ENCODE results near the gene KRTAP20-1. TPM values are rescaled to one million over a fixed set of nuclear protein-coding genes. Genes with fewer than 3 reads are reported as not detected.

The KRTAP20-1 gene
- total RNA-seq, 1 experiment from 2014 or later, result not detected

- H3K79me2 ChIP-seq (ENCODE audit: insufficient read depth, low read length), result no peaks in the 10 kb centered on the region
- DNase-seq (ENCODE audit: low read depth, low spot score) (no peak), ATAC-seq (no peak)
- intact Hi-C loops (cut with micrococcal nuclease), result no loop called here
- H3K27me3 ChIP-seq (ENCODE audit: insufficient read depth, low read length), result no peaks in the 10 kb centered on the region
- H3K9ac ChIP-seq (ENCODE audit: low read length), result no peak overlapping the region
- H3K27ac ChIP-seq (ENCODE audit: low read depth, low read length), result no peak overlapping the region
- no peak for TF ChIP-seq ZBTB33 (IDR thresholded peaks at IDR 0.05; ENCODE audit: extremely low read depth, insufficient replicate concordance, low read length)
- TF ChIP-seq, protein P1, sequence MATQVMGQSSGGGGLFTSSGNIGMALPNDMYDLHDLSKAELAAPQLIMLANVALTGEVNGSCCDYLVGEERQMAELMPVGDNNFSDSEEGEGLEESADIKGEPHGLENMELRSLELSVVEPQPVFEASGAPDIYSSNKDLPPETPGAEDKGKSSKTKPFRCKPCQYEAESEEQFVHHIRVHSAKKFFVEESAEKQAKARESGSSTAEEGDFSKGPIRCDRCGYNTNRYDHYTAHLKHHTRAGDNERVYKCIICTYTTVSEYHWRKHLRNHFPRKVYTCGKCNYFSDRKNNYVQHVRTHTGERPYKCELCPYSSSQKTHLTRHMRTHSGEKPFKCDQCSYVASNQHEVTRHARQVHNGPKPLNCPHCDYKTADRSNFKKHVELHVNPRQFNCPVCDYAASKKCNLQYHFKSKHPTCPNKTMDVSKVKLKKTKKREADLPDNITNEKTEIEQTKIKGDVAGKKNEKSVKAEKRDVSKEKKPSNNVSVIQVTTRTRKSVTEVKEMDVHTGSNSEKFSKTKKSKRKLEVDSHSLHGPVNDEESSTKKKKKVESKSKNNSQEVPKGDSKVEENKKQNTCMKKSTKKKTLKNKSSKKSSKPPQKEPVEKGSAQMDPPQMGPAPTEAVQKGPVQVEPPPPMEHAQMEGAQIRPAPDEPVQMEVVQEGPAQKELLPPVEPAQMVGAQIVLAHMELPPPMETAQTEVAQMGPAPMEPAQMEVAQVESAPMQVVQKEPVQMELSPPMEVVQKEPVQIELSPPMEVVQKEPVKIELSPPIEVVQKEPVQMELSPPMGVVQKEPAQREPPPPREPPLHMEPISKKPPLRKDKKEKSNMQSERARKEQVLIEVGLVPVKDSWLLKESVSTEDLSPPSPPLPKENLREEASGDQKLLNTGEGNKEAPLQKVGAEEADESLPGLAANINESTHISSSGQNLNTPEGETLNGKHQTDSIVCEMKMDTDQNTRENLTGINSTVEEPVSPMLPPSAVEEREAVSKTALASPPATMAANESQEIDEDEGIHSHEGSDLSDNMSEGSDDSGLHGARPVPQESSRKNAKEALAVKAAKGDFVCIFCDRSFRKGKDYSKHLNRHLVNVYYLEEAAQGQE (IDR thresholded peaks at IDR 0.05; ENCODE audit: low read depth), result no peak
- TF ChIP-seq EZH2 (IDR thresholded peaks at IDR 0.05), result no peak
- no peak for TF ChIP-seq JUND (IDR thresholded peaks at IDR 0.05)
- TF ChIP-seq CEBPB (IDR thresholded peaks at IDR 0.05; ENCODE audit: low read depth), result no peak
- no peak for TF ChIP-seq CTCF (IDR thresholded peaks at IDR 0.05 in 2 of 3, conservative IDR thresholded peaks at IDR 0.05 in 1 of 3; ENCODE audit: borderline replicate concordance in 1 of 3, insufficient read depth in 1 of 3, low read depth in 2 of 3, low read length in 2 of 3)
- no peak for TF ChIP-seq CBX3 (IDR thresholded peaks at IDR 0.05; ENCODE audit: low read depth)
- no peak for TF ChIP-seq POLR2A (IDR thresholded peaks at IDR 0.05; ENCODE audit: borderline replicate concordance, extremely low read depth, insufficient read depth, insufficient read length)
- TF ChIP-seq ELF1 (IDR thresholded peaks at IDR 0.05; ENCODE audit: borderline replicate concordance, low read depth), result no peak
- H3K4me1 ChIP-seq (ENCODE audit: control insufficient read depth in 1 of 2, insufficient read depth in 2 of 2, low read length in 2 of 2), result no peaks in the 10 kb centered on the region
- no peak overlapping the region for H2AFZ ChIP-seq (ENCODE audit: low read depth, low read length, poor library complexity, severe bottlenecking)
- ChIA-PET CTCF (no interaction called here), POLR2A (no interaction called here), RAD21 (ENCODE audit: low non-redundant PET in 1 of 2, low total read pairs in 2 of 2, uncharacterized antibody in 2 of 2, unreplicated experiment in 2 of 2) (no interaction called here)
- no peak overlapping the region for H3K4me3 ChIP-seq (replicated peaks in 1 of 2; ENCODE audit: low read depth in 1 of 2, low read length in 2 of 2)
- H3K9me3 ChIP-seq (ENCODE audit: control insufficient read depth in 1 of 2, insufficient read depth in 1 of 2, low read depth in 1 of 2, low read length in 2 of 2), result peaks cover 4 to 26% of the 10 kb centered on the region in 2 experiments; a peak in 3 of 4 replicates
- no peak overlapping the region for H3K4me2 ChIP-seq (ENCODE audit: low read length)
- H3K36me3 ChIP-seq (ENCODE audit: control insufficient read depth in 1 of 2, insufficient read depth in 2 of 2, low read length in 2 of 2), result no peaks in the 10 kb centered on the region
- no peaks in the 10 kb centered on the region for H3K9me2 ChIP-seq (ENCODE audit: insufficient read depth)
- no peaks in the 10 kb centered on the region for H4K20me1 ChIP-seq (ENCODE audit: insufficient read depth)
- no TSS peak for BruUV-seq (replicated peaks)
Observed at GRCh38 chr21:30567617-30568016, 48.6 kb upstream of the KRTAP20-1 start.

All from HCT116 (cell line).